GM12875 (cell line): Measurements from ENCODE around the gene BID.

Source experiments
- H3K4me3 ChIP-seq: one replicate; pipeline ENCODE4 v1.5.1; 2011; ENCODE audit warnings: low read depth, low read length, control low read depth
- TF ChIP-seq, protein P1 (sequence below): IDR thresholded peaks from 2 replicates; pipeline ENCODE4 v1.5.1; 2011; ENCODE audit warnings: low read depth, mild to moderate bottlenecking, control low read depth, inconsistent platforms, low read length, moderate library complexity, borderline replicate concordance; ENCODE audit not compliant: insufficient read depth

Gene BID

DNA sequence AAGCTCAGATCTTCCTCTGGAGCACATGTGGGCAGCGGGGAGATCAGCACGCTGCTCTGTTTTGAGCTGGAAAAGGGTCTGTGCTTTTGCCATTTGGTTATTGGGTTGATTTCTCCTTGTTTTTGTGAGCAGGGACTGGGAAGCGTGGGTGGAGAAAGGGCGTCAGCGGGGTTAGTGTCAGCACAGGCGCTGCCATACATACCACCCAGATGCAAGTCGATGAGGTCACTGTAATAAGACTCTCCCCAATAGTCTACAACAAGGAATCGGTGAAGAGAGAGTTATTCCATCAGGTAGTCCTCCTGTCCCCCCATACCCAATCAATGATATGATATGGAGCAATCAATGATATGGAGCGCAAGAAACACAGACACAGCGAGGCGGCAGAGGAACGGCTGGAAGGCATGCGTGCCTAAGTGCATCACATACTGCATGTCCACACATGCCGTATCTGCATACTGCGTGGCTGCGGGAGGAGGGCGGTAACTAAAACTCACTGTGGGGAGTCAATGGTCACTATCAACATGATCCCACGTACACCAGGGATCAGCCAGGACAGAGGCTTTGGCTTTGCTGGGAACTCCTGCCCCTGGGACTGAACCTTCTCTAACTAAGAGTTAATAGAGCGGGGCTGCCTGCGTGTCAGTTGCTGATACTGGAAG is 29.5 kb upstream of the BID start:
- TF ChIP-seq, protein P1, sequence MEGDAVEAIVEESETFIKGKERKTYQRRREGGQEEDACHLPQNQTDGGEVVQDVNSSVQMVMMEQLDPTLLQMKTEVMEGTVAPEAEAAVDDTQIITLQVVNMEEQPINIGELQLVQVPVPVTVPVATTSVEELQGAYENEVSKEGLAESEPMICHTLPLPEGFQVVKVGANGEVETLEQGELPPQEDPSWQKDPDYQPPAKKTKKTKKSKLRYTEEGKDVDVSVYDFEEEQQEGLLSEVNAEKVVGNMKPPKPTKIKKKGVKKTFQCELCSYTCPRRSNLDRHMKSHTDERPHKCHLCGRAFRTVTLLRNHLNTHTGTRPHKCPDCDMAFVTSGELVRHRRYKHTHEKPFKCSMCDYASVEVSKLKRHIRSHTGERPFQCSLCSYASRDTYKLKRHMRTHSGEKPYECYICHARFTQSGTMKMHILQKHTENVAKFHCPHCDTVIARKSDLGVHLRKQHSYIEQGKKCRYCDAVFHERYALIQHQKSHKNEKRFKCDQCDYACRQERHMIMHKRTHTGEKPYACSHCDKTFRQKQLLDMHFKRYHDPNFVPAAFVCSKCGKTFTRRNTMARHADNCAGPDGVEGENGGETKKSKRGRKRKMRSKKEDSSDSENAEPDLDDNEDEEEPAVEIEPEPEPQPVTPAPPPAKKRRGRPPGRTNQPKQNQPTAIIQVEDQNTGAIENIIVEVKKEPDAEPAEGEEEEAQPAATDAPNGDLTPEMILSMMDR, result no peak
- no peak overlapping the region for H3K4me3 ChIP-seq

DNA sequence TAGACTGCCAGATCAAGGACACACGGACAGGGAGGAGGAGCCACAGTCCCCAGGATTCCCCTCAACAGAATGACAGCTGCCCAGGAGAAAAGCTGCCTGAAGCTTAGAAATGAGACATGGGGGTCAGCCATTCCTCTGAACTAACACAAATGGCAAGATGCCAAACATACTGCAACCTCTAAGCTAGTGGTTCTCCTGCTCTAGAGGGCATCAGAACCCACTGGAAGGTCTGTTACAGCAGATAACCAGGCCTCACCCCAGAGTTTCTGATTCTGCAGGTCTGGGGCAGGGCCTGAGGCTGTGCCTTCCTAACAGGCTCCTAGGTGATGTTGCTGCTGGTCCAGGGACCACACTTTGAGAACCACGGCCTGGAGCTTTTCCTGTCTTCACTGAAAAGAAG is 28.6 kb upstream of the BID start:
- no peak overlapping the region for H3K4me3 ChIP-seq
- TF ChIP-seq, protein P1, result no peak

DNA sequence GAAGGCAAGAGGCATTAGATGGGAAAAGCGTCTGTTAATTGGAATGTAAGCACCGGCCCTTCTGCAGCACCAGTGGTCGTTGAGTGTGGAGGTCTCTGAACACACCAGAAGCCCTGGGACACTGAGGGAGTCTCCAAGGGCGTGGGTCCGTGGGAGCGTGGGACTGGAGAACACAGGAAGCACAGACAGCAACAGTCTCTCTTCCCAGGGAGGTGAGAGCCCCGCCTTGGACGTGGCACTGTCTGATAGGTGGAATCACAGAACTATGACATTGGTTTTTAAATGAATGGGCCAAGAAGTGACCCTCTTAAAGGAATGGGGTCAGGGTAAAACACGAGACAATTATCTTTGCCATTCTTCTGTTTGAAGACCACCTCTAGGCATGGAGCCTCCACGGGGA is 28.1 kb upstream of the BID start:
- no peak overlapping the region for H3K4me3 ChIP-seq
- TF ChIP-seq, protein P1, result no peak

DNA sequence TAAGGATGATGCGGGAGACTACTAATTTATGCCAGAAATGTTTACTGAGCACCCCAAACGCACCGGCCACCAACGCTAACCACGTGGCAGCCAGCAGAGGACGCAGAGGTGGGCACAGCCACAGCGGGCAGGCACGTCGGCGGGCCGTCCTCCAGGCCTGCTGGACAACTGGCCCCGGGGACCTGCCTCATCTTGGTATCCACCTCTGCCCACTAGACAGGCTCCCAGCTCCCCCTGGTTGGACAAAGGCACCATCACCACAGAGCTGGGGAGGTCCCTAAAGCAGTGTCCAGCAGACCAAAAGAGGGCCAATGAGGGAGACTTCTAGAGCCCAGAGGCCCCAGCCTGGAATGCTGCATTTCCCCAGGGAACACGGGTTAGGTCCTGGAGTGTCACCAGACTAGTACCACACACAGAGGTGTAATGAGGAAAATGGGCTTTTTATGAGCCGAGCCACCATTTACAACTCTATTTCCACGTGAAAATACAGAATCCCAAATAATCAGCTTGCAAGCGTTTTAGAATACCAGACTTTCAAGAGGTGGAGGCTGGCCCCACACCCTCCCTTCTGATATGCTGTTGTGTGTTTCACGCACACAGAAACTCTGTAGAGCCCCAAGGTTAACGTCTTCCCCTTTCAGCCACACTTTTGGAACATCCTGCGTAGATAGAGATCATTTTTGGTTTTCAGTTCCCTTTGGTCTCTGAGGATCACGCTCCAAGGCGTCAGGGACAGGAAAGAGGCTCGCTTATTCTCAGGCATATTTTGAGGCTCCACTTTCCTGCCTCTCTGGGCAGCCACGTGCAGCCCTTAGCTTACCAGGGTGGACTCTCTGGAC is 23.7 kb upstream of the BID start:
- peak overlapping the region; percentile 64 for H3K4me3 ChIP-seq
- TF ChIP-seq, protein P1, result no peak

DNA sequence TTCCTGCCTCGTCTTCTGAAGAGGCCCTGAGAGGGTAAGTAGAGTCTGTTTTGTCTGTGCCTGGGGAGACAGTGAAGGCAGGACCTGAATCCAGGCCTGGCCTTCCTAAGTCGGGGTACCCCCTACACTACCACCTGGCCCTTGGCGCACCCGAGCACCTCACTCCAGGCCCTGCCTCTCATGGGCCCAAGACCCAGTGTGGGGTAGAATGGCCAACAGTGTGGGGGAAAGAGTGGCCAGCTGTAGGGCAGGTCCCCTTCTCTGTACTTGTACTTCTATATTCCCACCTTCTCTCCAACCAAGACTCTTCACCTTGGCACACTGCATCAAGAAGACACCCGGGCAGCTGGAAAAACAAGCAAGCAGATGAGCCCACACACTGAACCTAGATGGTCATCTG is 22.4 kb upstream of the BID start:
- peak overlapping the region; percentile 64 for H3K4me3 ChIP-seq
- TF ChIP-seq, protein P1, result no peak

DNA sequence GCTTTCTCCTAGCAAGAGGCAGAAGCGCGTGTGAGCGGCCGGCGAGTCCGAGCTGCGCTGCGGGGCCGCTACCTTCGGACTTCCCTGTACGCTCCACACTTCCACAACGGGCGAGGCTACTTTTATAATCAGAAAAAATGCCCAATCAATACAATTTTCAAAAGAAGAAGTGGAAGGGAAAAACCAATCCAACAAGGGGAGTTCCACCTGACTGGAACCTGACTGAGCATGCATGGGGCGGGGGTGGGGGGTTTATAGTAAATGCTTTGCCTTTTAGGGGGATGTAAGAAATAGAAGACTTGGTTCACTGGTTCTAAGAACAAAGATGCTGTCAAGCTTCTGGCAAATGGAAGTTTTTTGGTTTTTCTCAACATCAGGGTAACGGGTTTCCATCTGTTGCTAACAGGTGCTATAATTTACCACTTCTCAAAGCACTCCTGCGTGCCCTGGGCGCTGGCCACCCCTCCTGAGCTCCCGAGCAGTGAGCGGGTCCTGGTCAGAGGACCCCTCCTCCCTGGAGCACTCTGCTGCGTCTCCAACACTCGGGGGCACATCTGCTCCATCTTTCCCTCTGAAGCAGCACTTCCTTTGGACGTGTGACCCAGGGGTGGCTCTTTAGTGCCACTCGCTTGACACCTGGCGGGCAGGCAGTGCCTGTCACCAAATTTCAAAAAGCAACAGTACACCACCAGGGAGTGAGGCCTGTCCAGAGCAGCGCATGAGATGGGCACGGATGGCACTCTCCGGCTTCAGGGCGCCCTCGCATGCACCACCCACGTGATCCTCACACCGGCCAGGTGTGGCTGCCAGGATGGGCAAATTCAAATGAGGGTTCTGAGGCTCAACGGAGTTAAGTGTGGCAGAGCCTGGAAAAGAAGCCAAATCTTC is 21.6 kb upstream of the BID start:
- peak overlapping the region; percentile 64 for H3K4me3 ChIP-seq
- TF ChIP-seq, protein P1, result peak; percentile 25; the same call in 1 of the 2 replicates
